Smooth muscle cell (in vitro differentiated cells): Measurements from ENCODE around the gene GPI. TPM values are rescaled to one million over a fixed set of nuclear protein-coding genes. Genes with fewer than 3 reads are reported as not detected.

Experiments
- polyA plus RNA-seq: library from polyadenylated mRNA; unstranded; fragments of >200 nt; fragmentation: Nextera tagmentation; extraction: Ambion mirVana; gene quantifications from 2 replicates; pipeline ENCODE4 v1.2.1, GENCODE V29; 2016
- total RNA-seq: library from RNA; depleted of rRNA; stranded (reverse); fragments of >200 nt; gene quantifications from 2 replicates; pipeline ENCODE4 v1.2.3, GENCODE V29; 2014

GPI gene
- total and polyA plus RNA-seq, 2 experiments from 2014 or later, result 132 to 233 TPM

Other genes with a start within 250 kb of the GPI start
- gene LSM14A, start 192.7 kb upstream of the GPI start, total RNA-seq, result 90.9 and 97.6 TPM in 2 replicates
- 63.0 and 69.9 TPM in 2 replicates for gene LSM14A, start 192.7 kb upstream of the GPI start, polyA plus RNA-seq
- 15.6 and 17.8 TPM in 2 replicates for gene GARRE1, start 110.6 kb upstream of the GPI start, total RNA-seq
- gene GARRE1, start 110.6 kb upstream of the GPI start, polyA plus RNA-seq, result 7.0 and 8.5 TPM in 2 replicates
- gene PDCD2L, start 39.2 kb downstream of the GPI start, total RNA-seq, result 6.0 and 14.5 TPM in 2 replicates
- gene PDCD2L, start 39.2 kb downstream of the GPI start, polyA plus RNA-seq, result 4.3 and 4.4 TPM in 2 replicates
- gene UBA2, start 63.2 kb downstream of the GPI start, total RNA-seq, result 129 and 139 TPM in 2 replicates
- 66.7 and 77.7 TPM in 2 replicates for gene UBA2, start 63.2 kb downstream of the GPI start, polyA plus RNA-seq
- gene WTIP, start 116.6 kb downstream of the GPI start, total RNA-seq, result 9.5 and 13.8 TPM in 2 replicates
- gene WTIP, start 116.6 kb downstream of the GPI start, polyA plus RNA-seq, result 13.1 and 16.0 TPM in 2 replicates